Ovary (tissue), 9 donors: ENCODE measurements around the gene MEF2C. TPM values are rescaled to one million over a fixed set of nuclear protein-coding genes. Genes with fewer than 3 reads are reported as not detected.

ENCODE experiments used
- DNase-seq, 5 donors: peaks; one replicate each; pipeline ENCODE4 v3.0.0-alpha.2; 2019 to 2020
- H3K27ac ChIP-seq, 2 donors: fragments of 200-600 bp; one replicate each; pipeline versions ENCODE4 v1.5.1 to v1.8.0; 2019 to 2022
- H3K27me3 ChIP-seq: fragments of 200-600 bp; one replicate; pipeline ENCODE4 v1.8.0; 2022
- H3K36me3 ChIP-seq: fragments of 200-600 bp; sonication (generic); one replicate; pipeline ENCODE4 v1.5.1; 2019
- H3K4me1 ChIP-seq: one replicate; pipeline ENCODE4 v1.8.1; 2013; ENCODE audit warnings: mild to moderate bottlenecking, moderate library complexity; ENCODE audit not compliant: insufficient read depth
- H3K4me3 ChIP-seq: fragments of 200-600 bp; sonication (generic); one replicate; pipeline ENCODE4 v1.5.1; 2017
- H3K9me3 ChIP-seq, 2 donors: fragments of 200-600 bp in 1 of 2; sonication (generic) in 1 of 2; one replicate each; pipeline versions ENCODE4 v1.5.1 to v1.8.1; 2013 to 2019; ENCODE audit warnings: mild to moderate bottlenecking in 1 of 2, moderate library complexity in 1 of 2
- CTCF ChIP-seq, 3 donors: fragments of 450-650 bp in 2 of 3; fragments of 200-600 bp in 1 of 3; IDR thresholded peaks; one replicate each; pipeline versions ENCODE4 v1.5.1 to v1.8.0; 2016 to 2022; ENCODE audit warnings: antibody characterized with exemption in 3 of 3, mild to moderate bottlenecking in 1 of 3
- EP300 ChIP-seq: sonication (generic); formaldehyde crosslinking; IDR thresholded peaks from one replicate; pipeline ENCODE4 v1.6.1; 2017; ENCODE audit warnings: antibody characterized with exemption
- POLR2A ChIP-seq: fragments of 450-650 bp; IDR thresholded peaks from one replicate; pipeline ENCODE4 v1.6.1; 2017; ENCODE audit warnings: antibody characterized with exemption, mild to moderate bottlenecking, moderate library complexity
- WGBS, 3 donors: extraction: QIAGEN DNeasy Blood & Tissue Kit in 1 of 3; methylation state at CpG; one replicate each; pipeline versions ENCODE4 v1.1.5 to v1.1.7; 2013 to 2017; 5-methylcytosine and 5-hydroxymethylcytosine counted together
- intact Hi-C, 4 donors: fragments of 100-400 bp; cut with DNase I; formaldehyde crosslinking; loops; one replicate each; pipeline versions ENCODE4 v1.11.0 to v1.15.1; 2022 to 2023
- polyA plus RNA-seq, 2 donors: library from polyadenylated mRNA; stranded (reverse); fragments of 200-250 nt in 1 of 2; fragments of 350-450 nt in 1 of 2; fragmentation: Illumina TruSeq in 1 of 2; extraction: RNeasy Lipid Tissue Mini Kit (QIAGEN cat#74804) in 1 of 2; gene quantifications; one replicate each; pipeline ENCODE4 v1.2.3, GENCODE V29; 2013 to 2014
- total RNA-seq, 7 donors: library from RNA; depleted of rRNA in 2 of 7; stranded (reverse); fragments of >200 nt in 2 of 7; fragmentation: NEBNext Ultra II Directional in 3 of 7; extraction: Animal tissue kit (Norgen Biotek cat#: 25700) in 3 of 7; gene quantifications; one replicate each; pipeline versions ENCODE4 v1.1.0 to v1.2.4, GENCODE V29; 2016 to 2023
- donor health status: DM: no; HTN: no; CAD: no; lungs with moderate emphysema.
- donor health status: DM: no; HTN: no; CAD: no.
- donor health status: Bipolar disorder and iron deficiency.
- donor health status: DM: yes; HTN: yes; CAD: no.
- donor health status: DM: no; HTN: no; CAD: no.
- donor health status: DM: yes; HTN: yes; CAD: no.

The MEF2C gene
- total and polyA plus RNA-seq, 9 donors, result 27.2 to 91.4 (median 73.8) TPM

DNA sequence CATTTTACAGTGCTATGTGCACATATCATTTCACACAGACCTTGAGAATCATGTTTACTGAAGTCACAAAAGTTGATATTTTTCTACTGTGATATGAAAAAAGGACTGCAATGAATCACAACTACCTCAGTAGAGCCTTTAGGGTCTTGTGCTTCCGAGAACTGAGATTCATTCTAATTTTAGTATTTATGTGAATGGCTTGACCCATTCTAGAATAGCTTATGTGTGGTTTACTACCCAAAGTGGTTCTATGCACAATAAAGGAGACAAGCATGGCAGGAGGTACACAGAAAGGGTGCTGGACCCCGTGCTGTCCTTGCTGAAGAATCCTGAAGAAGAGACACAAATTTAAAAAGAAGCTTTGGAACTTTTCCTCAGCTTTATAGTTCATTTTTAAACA, 28.2 kb downstream of the MEF2C start:
- Histone ChIP-seq H3K27me3 (no peaks in the 10 kb centered on the region), H3K9me3 (no peaks in the 10 kb centered on the region), H3K4me1 (no peaks in the 10 kb centered on the region), H3K27ac (no peak overlapping the region), H3K4me3 (no peak overlapping the region), H3K36me3 (no peaks in the 10 kb centered on the region)
- no peak for TF ChIP-seq POLR2A
- no peak for TF ChIP-seq EP300
- no peak for TF ChIP-seq CTCF (IDR thresholded peaks at IDR 0.05)
- WGBS, 3 donors, result 86 to 91% (median 89%) methylated on average over 2 of the region's 2 CpGs
- intact Hi-C loops, result no loop called here
- DNase-seq, result no peak

DNA sequence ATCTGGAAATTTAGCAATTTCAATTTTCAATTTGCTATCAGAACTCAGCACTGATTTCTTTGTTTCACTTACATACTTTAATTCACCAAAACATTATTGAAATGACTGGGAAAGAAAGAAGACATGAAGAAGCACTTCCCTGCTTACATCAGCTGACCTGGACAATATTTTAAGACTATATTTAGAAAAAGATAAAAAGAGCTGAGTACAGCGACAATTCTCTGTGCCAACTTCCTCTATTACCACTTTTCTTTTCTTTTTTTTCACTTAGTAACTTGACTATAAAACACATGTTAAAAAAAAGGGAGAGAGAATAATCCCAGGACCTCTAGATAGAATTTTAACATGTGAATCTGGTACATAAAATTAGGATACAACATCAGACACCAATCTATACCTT, 35.6 kb downstream of the MEF2C start:
- H3K4me1 ChIP-seq, result no peaks in the 10 kb centered on the region
- no peak overlapping the region for H3K27ac ChIP-seq
- H3K27me3 ChIP-seq, result no peaks in the 10 kb centered on the region
- no peaks in the 10 kb centered on the region for H3K9me3 ChIP-seq
- no peak for DNase-seq
- H3K4me3 ChIP-seq, result no peak overlapping the region
- no peak for TF ChIP-seq CTCF (IDR thresholded peaks at IDR 0.05)
- no peak for TF ChIP-seq EP300
- no peak for TF ChIP-seq POLR2A
- WGBS, 3 donors, result 3 to 16% (median 10%) methylated on average over 1 of the region's 1 CpG
- intact Hi-C loops, result no loop called here
- H3K36me3 ChIP-seq, result no peaks in the 10 kb centered on the region

DNA sequence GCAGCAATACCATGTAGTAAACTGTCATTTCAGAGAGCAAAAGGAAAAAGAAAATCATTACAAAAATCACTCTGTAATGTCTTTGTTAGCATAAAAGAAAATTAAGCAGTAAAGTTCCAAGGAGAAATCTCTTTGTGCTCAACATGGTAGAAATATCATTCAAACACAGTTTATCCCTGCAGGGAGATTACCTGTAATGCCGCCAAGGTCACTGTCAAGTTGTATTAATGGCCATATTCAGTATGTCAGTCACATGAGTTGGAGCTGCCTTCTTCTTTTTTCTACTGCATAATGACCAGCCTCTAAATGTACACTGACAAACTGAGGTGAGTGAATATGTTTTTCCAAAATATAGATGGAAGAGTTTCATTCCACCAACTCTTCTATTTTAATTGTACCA, 36.5 kb downstream of the MEF2C start:
- no peak overlapping the region for H3K4me3 ChIP-seq
- H3K36me3 ChIP-seq, result no peaks in the 10 kb centered on the region
- no peak for DNase-seq
- intact Hi-C loops, result no loop called here
- TF ChIP-seq EP300, result no peak
- no peak for TF ChIP-seq POLR2A
- no peak for TF ChIP-seq CTCF (IDR thresholded peaks at IDR 0.05)
- H3K27me3 ChIP-seq, result no peaks in the 10 kb centered on the region
- WGBS, 3 donors, result 93 to 100% (median 99%) methylated on average over 1 of the region's 1 CpG
- no peaks in the 10 kb centered on the region for H3K9me3 ChIP-seq
- H3K27ac ChIP-seq, result no peak overlapping the region
- H3K4me1 ChIP-seq, result no peaks in the 10 kb centered on the region

DNA sequence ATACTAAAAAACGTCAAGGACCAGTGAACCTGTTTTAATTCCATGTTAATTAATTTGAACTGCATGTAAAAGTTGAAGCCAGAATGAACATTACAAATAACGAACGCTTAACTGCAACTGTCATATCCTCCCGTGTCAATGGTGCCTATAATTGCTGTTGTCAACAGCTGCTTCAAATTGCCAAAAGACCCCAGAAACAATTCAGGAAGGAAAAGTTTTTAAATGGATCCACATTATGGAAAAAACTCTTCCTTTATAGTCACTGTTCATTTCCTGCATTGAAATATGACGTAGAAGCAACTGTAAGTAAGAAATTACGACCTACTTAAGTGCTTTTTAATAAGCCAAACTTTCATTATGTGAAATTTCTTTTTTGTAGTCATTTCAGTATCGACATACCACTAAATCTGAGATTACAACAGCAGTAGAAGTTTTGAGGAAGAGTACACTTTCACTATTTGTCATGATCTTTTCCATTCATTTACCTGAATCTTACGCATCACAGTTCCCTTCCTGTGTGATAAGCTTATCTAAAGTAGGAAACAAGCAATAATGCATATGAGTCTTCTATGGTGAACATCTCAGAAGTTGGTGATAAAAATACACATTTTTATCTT, 37.8 kb downstream of the MEF2C start:
- H3K4me1 ChIP-seq, result peaks cover 3% of the 10 kb centered on the region
- TF ChIP-seq POLR2A, result no peak
- TF ChIP-seq EP300, result no peak
- TF ChIP-seq CTCF (IDR thresholded peaks at IDR 0.05), result no peak
- no peak overlapping the region for H3K27ac ChIP-seq

More for the DNA sequence above, 37.8 kb downstream of the MEF2C start:
- intact Hi-C loops, result no loop called here
- Histone ChIP-seq H3K4me3 (no peak overlapping the region), H3K9me3 (no peaks in the 10 kb centered on the region), H3K27me3 (no peaks in the 10 kb centered on the region), H3K36me3 (no peaks in the 10 kb centered on the region)
- no peak for DNase-seq
- WGBS, 3 donors, result 77 to 82% (median 77%) methylated on average over 8 of the region's 8 CpGs
